ENCODE measurements around the gene STAT5B. TPM values are rescaled to one million over a fixed set of nuclear protein-coding genes. Genes with fewer than 3 reads are reported as not detected.
"Not testable (repeated sequence)": the region's sequence is repeated elsewhere in the genome, so short reads cannot be mapped to it uniquely, and the experiment has no call there.

The STAT5B gene
- total RNA-seq, 1 experiment from 2014 or later = 14.4 TPM

DNA sequence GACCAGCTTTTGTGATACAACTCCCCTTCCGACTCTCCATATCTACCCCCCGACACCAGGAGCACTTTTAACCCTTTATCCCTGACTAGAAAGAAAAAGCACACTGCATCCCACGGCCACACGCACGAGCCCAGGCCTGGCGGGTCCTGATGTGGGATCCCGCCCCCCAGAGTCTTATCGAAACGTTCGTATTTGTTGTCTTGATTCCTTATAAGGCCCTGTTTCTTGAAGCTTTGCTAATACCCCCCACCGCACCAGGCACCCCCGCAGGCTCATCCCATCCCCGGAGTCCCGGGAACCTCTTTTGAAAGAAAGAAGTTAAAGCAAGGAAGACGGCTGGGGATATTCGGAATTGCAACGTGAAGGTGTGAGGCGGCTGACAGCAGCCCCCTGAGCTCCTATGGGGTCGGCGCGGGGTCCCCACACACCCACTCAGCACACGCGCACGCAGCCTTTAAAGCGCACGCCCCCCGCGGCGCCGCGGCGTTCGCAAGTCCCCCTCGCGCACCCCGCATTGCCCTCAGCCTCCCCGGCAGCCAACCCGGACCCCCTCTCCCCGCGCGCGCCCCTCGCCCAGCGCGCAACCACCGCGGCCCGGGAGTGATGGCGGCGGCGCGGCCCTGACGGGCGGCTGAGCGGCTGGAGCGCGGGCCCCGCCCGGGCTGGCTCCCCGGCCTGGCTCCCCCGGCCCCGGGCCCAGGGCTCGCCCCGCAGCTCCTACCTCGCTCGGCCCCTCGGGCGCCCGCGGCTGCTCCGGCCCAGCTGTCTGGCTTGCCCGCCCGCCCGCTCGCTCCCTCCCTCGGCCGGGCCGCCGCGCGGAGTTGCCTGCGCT is 448 bp downstream of the STAT5B start:
- in situ Hi-C loops (cut with HindIII; ENCODE audit: low pct_unique_long_range_greater_than_20kb, low sequenced_read_pairs) = loop anchor here (10.0 kb wide), 1 partner anchor 71 kb away; no protein-coding TSS in a partner anchor
- no peak for DNase-seq (ENCODE audit: low read depth)

DNA sequence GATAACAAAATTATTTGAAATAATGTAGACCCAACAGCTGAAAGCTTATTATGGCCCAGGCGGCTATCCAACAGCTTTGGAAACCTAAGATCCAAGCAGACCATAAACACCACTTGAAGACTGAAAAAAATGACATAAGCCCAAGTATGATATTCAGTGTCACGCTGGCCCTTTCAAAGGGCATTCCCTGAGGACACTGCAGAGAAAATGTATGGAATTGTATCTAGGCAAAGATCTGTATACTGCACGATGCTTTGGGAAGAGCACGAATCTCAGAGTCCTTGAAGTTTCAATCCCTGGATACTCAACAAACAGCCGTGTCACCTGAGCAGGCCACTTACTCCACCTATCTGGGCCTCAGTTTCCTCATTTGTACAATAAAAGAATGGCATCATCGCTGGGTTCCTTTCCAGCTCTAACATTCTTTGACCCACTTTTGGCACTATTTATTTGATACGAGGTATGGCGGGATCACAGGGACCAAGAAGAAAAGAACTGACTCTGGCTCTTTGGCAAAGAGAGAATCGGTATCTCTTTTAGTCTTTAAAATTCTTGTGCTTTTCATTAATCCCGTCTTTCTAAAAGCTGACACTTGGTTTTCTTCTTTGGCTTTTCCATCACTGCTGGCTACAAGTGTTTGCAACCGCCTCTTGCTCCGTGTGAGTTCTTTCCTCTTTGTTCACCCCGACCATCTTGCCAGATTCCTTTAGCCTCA is 1.2 kb downstream of the STAT5B start:
- no peak for DNase-seq (ENCODE audit: low read depth)
- in situ Hi-C loops (cut with HindIII; ENCODE audit: low pct_unique_long_range_greater_than_20kb, low sequenced_read_pairs) = loop anchor here (10.0 kb wide), 1 partner anchor 70 kb away; no protein-coding TSS in a partner anchor

DNA sequence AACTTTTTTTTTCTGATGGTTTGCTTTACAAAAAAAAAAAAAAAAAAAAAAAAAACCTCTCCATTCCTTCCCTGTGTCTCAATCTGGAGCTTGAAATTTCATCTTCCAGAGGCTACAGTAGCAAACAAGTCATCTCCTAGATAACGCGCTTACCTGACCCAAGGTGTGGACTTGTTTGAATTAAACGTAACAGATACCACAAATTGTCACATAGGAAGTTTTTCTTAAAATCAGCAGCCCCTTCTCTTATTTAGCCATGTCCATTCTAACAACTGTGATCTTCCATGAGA is 2.0 kb downstream of the STAT5B start:
- no peak for DNase-seq (ENCODE audit: low read depth)
- in situ Hi-C loops (cut with HindIII; ENCODE audit: low pct_unique_long_range_greater_than_20kb, low sequenced_read_pairs) = loop anchor here (10.0 kb wide), 1 partner anchor 69 kb away; no protein-coding TSS in a partner anchor

GRCh38 chr17:42273474-42274252 is 2.5 kb downstream of the STAT5B start:
- DNase-seq (ENCODE audit: low read depth) = no peak
- in situ Hi-C loops (cut with HindIII; ENCODE audit: low pct_unique_long_range_greater_than_20kb, low sequenced_read_pairs) = loop anchor here (10.0 kb wide), 1 partner anchor 69 kb away; no protein-coding TSS in a partner anchor

DNA sequence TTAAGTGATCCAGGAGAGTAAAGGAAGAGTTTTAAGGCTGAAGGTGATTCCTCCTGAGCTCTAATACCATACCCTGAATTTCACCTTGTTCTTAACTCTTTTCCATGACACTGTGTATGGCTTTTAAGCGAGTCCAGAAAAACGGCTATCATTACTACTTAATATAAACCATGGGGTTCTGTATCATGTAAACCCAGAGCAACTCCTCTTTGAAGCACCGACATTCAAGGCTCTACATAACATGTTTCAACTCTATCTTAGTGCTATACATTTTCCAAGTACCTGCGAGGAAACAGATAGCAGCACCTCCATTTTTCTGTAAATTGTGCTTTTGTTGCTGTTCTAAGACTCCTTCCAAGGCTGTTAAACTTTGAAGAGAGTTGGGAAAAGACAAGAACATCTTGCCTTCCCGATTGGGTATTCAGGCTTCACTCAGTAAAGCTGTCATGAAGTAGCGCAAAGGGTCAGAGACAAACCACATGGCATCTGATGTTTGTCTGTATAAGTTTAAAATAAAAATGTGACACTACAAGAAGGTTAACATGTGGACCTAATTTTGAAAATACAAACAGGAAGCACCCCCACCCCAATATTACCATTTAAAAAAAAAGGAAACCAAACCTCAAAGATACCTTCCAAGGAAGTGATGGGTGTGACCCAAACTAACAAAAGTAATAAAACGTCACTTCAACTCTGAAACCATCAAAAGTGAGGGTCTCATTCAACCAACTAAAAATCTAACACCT is 3.9 kb downstream of the STAT5B start:
- in situ Hi-C loops (cut with HindIII; ENCODE audit: low pct_unique_long_range_greater_than_20kb, low sequenced_read_pairs) = loop anchor here (10.0 kb wide), 1 partner anchor 68 kb away; no protein-coding TSS in a partner anchor
- DNase-seq (ENCODE audit: low read depth) = no peak

DNA sequence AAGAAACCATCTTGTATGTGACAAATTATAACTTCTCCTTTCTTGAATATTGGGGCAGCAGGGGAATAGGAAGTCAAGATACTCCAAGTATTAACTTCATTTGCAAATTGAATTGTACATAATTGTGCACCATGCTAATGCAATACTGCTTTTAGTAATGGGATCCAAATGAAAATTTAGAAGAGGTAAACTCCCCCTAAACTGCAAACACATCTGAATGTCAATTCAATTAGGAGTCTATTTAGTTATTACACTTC is 4.5 kb downstream of the STAT5B start:
- no peak for DNase-seq (ENCODE audit: low read depth)
- in situ Hi-C loops (cut with HindIII; ENCODE audit: low pct_unique_long_range_greater_than_20kb, low sequenced_read_pairs) = loop anchor here (10.0 kb wide), 1 partner anchor 67 kb away; no protein-coding TSS in a partner anchor

DNA sequence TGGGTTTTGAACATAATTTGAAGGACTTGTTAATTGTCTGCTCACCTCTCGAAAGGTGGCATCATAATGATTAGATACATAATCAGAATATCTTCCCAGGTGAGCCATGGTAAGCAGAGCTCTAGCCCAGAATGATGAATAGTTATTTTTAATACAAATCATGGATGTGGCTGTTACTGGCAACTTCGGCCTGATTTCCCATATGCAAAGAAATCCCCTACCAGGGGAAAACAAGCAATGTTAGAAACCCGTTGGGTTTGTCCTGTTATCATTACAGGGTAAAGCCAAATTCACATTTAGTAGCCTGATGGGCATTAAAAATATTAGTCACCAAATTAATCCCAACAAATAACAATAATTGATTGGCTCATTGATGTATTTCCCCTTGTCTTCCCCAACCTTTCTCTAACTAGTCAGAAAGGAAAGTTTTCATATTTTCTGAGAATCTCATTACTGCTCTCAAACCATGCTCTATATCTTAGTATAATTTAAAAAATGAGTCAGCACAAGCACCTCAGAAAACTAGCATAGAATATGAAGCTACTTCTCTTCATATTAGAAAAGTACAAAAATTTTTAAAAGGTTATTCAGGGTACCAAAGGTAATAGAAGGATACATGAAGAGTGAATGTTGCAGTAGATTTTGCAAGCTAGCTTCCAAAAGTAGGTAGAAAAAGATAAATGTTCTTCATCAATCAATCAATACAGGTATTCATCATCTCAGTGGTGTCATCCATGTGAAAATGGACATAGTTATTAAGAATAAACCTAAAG is 5.0 kb downstream of the STAT5B start:
- DNase-seq (ENCODE audit: low read depth) = no peak
- in situ Hi-C loops (cut with HindIII; ENCODE audit: low pct_unique_long_range_greater_than_20kb, low sequenced_read_pairs) = loop anchor here (10.0 kb wide), 1 partner anchor 66 kb away; no protein-coding TSS in a partner anchor

GRCh38 chr17:42270596-42270995 is 5.6 kb downstream of the STAT5B start:
- no peak for DNase-seq (ENCODE audit: low read depth)
- in situ Hi-C loops (cut with HindIII; ENCODE audit: low pct_unique_long_range_greater_than_20kb, low sequenced_read_pairs) = loop anchor here (10.0 kb wide), 1 partner anchor 66 kb away; no protein-coding TSS in a partner anchor

GRCh38 chr17:42270170-42270535 is 6.0 kb downstream of the STAT5B start:
- in situ Hi-C loops (cut with HindIII; ENCODE audit: low pct_unique_long_range_greater_than_20kb, low sequenced_read_pairs) = loop anchor here (10.0 kb wide), 1 partner anchor 65 kb away; no protein-coding TSS in a partner anchor
- no peak for DNase-seq (ENCODE audit: low read depth)

- in situ Hi-C loops (cut with HindIII; ENCODE audit: low pct_unique_long_range_greater_than_20kb, low sequenced_read_pairs) = loop anchor here (10.0 kb wide), 1 partner anchor 47 kb away; no protein-coding TSS in a partner anchor
- DNase-seq (ENCODE audit: low read depth) = no peak
Observed at GRCh38 chr17:42268236-42268635, 8.0 kb downstream of the STAT5B start.

GRCh38 chr17:42266918-42267766 is 9.0 kb downstream of the STAT5B start:
- DNase-seq (ENCODE audit: low read depth) = peak; percentile 36
- in situ Hi-C loops (cut with HindIII; ENCODE audit: low pct_unique_long_range_greater_than_20kb, low sequenced_read_pairs) = loop anchor here (10.0 kb wide), 1 partner anchor 48 kb away; no protein-coding TSS in a partner anchor

GRCh38 chr17:42266462-42266861 is 9.7 kb downstream of the STAT5B start:
- in situ Hi-C loops (cut with HindIII; ENCODE audit: low pct_unique_long_range_greater_than_20kb, low sequenced_read_pairs) = loop anchor here (10.0 kb wide), 1 partner anchor 48 kb away; no protein-coding TSS in a partner anchor
- no peak for DNase-seq (ENCODE audit: low read depth)

DNA sequence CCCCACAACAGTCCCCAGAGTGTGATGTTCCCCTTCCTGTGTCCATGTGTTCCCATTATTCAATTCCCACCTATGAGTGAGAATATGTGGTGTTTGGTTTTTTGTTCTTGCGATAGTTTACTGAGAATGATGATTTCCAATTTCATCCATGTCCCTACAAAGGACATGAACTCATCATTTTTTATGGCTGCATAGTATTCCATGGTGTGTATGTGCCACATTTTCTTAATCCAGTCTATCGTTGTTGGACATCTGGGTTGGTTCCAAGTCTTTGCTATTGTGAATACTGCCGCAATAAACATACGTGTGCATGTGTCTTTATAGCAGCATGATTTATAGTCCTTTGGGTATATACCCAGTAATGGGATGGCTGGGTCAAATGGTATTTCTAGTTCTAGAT is 11.8 kb downstream of the STAT5B start:
- not testable (repeated sequence) for DNase-seq (ENCODE audit: low read depth)
- in situ Hi-C loops (cut with HindIII; ENCODE audit: low pct_unique_long_range_greater_than_20kb, low sequenced_read_pairs) = loop anchor here (10.0 kb wide), 1 partner anchor 50 kb away; no protein-coding TSS in a partner anchor

DNA sequence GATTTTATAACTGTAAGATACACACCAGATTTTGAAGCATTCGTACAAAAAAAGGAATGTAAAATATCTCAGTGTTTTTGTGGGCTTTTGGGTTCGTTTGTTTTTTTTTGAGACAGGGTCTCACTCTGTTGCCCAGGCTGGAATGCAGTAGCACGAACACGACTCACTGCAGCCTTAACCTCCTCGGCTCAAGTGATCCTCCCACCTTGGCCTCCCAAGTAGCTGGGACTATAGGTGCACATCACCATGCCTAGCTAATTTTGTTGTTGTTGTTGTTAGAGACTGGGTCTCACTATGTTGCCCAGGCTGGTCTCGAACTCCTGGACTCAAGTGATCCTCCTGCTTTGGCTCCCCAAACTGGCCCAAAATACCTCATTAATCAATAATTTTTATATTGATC is 15.9 kb downstream of the STAT5B start:
- in situ Hi-C loops (cut with HindIII; ENCODE audit: low pct_unique_long_range_greater_than_20kb, low sequenced_read_pairs) = loop anchor here (10.0 kb wide), 1 partner anchor 54 kb away; no protein-coding TSS in a partner anchor
- no peak for DNase-seq (ENCODE audit: low read depth)

- in situ Hi-C loops (cut with HindIII; ENCODE audit: low pct_unique_long_range_greater_than_20kb, low sequenced_read_pairs) = no loop called here
- no peak for DNase-seq (ENCODE audit: low read depth)
Observed at GRCh38 chr17:42255445-42255844, 20.7 kb downstream of the STAT5B start.

DNA sequence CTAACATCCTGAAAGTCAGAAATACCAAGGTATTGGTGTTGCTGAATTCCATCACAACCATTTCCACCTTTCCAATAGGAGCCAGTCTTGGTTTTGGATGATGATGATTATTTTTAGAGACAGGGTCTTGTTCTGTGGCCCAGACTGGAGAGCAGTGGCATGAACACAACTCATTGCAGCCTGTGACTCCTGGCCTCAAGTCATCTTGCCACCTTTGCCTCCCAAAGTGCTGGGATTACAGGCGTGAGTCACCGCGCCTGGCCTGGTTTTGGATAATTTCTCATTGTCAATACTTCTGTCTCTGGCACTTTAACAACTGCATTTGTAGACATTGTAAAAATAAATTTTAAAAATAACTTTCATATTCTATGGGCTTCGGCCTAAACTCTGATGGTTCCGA is 22.6 kb downstream of the STAT5B start:
- DNase-seq (ENCODE audit: low read depth) = no peak
- in situ Hi-C loops (cut with HindIII; ENCODE audit: low pct_unique_long_range_greater_than_20kb, low sequenced_read_pairs) = no loop called here
